ENCODE measurements around the gene DEGS2.

DNA sequence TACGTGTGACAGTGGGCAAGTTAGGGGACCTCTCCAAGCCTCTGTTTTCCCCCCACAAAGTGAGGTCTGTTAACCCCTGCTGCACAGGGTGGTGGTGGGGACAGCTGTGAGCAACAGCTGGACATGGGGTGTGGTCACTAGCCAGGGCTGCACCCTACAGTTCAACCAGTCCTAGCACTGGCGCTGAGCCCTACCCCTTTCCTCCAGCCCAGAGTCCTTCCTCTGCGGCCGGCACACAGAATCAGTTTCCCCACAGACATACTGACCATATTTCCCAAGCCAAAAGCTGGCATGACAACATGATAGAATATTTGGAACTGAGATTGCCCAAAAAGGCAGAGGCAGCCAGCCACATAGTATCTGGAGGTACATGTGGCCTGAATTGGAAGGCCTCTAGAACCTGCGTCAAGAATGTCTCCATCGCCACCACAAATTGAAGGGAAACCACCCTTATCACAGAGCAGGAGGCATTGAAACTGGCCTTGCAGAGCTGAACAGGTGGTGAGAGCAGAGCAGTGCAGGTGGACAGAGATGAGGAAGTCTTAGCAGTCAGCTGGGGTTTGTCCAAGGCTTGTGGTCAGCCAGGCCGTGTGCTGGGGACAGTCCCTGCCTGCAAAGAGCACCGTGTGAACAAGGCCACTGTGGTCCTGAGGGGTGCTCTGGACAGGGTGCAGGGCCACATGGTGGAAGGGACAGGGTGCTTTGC is 21.2 kb downstream of the DEGS2 start:
- TF ChIP-seq EZH2 (IDR thresholded peaks at IDR 0.05; ENCODE audit: borderline replicate concordance, insufficient read depth, low read depth, low read length, poor library complexity, severe bottlenecking), result no peak
- TF ChIP-seq, protein P1, sequence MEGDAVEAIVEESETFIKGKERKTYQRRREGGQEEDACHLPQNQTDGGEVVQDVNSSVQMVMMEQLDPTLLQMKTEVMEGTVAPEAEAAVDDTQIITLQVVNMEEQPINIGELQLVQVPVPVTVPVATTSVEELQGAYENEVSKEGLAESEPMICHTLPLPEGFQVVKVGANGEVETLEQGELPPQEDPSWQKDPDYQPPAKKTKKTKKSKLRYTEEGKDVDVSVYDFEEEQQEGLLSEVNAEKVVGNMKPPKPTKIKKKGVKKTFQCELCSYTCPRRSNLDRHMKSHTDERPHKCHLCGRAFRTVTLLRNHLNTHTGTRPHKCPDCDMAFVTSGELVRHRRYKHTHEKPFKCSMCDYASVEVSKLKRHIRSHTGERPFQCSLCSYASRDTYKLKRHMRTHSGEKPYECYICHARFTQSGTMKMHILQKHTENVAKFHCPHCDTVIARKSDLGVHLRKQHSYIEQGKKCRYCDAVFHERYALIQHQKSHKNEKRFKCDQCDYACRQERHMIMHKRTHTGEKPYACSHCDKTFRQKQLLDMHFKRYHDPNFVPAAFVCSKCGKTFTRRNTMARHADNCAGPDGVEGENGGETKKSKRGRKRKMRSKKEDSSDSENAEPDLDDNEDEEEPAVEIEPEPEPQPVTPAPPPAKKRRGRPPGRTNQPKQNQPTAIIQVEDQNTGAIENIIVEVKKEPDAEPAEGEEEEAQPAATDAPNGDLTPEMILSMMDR (IDR thresholded peaks at IDR 0.05), result no peak

All from B cell (primary cell).